ENCODE measurements around the gene TTC21B. TPM values are rescaled to one million over a fixed set of nuclear protein-coding genes. Genes with fewer than 3 reads are reported as not detected.

TTC21B gene
- total and polyA plus RNA-seq, 9 of the 15 experiments (the other 6 are each of a cell fraction or from before 2014, with no cell fraction given): 5.2 to 34.9 (median 18.5) TPM

- no peak for TF ChIP-seq TFE3 (CRISPR knock-in tag; IDR thresholded peaks at IDR 0.05)
- TF ChIP-seq MAFG (tag; conservative IDR thresholded peaks at IDR 0.05): no peak
- no peak for TF ChIP-seq HNRNPLL (IDR thresholded peaks at IDR 0.05; ENCODE audit: low read depth, low read length, poor library complexity, severe bottlenecking)
- TF ChIP-seq SMAD1 (IDR thresholded peaks at IDR 0.05; ENCODE audit: low read depth, low read length, partially characterized antibody): no peak
- no peak for TF ChIP-seq NONO (IDR thresholded peaks at IDR 0.05; ENCODE audit: low read depth in 2 of 2, low read length in 1 of 2)
Observed at GRCh38 chr2:165958313-165958960, 4.9 kb upstream of the TTC21B start (continued).

- Histone ChIP-seq H3K4me3 (no peak overlapping the region), H3K36me3 (ENCODE audit: control insufficient read depth, insufficient read depth, low read length) (no peaks in the 10 kb centered on the region), H2AFZ (ENCODE audit: low read depth, low read length) (no peak overlapping the region), H3K4me2 (ENCODE audit: insufficient read depth, low read length) (no peak overlapping the region), H3K79me2 (ENCODE audit: control insufficient read depth, insufficient read depth, low read length) (peaks cover 14% of the 10 kb centered on the region), H3K27ac (ENCODE audit: extremely low read depth, low read depth, low read length) (no peak overlapping the region), H3K27me3 (ENCODE audit: control insufficient read depth in 2 of 2, insufficient read depth in 2 of 2, low read length in 2 of 2) (no peaks in the 10 kb centered on the region), H3K9me1 (ENCODE audit: control insufficient read depth, insufficient read depth, low read length) (no peaks in the 10 kb centered on the region), H3K9ac (ENCODE audit: insufficient read depth in 1 of 2, low read depth in 2 of 2, low read length in 2 of 2) (no peak overlapping the region), H4K20me1 (replicated peaks; ENCODE audit: control insufficient read depth, insufficient read depth, low read length) (no peaks in the 10 kb centered on the region), H3K9me3 (replicated peaks; ENCODE audit: control insufficient read depth, insufficient read depth, low read depth, low read length) (no peaks in the 10 kb centered on the region), H3K4me1 (replicated peaks in 1 of 2; ENCODE audit: control insufficient read depth in 2 of 2, insufficient read depth in 2 of 2, low read length in 2 of 2) (peaks cover 0 to 12% of the 10 kb centered on the region in 2 experiments; a peak in 3 of 5 replicates)
- DNase-seq (ENCODE audit: extremely low read depth in 1 of 4, low spot score in 3 of 4): no peak
- POLR2A ChIA-PET: interaction anchor here (0.9 kb wide), 1 partner anchor 12 kb away, joined by 3 read pairs; no protein-coding TSS in a partner anchor
- CTCF ChIA-PET (ENCODE audit: low intra/inter-chr PET ratio): no interaction called here
- no peak for TF ChIP-seq ZBTB9 (CRISPR knock-in tag; IDR thresholded peaks at IDR 0.05)
- TF ChIP-seq POLR2H (tag; IDR thresholded peaks at IDR 0.05; ENCODE audit: low read depth): no peak
- no peak for TF ChIP-seq CREB3L1 (IDR thresholded peaks at IDR 0.05; ENCODE audit: borderline replicate concordance, low read depth)
- TF ChIP-seq NR2C1 (IDR thresholded peaks at IDR 0.05): no peak
- no peak for TF ChIP-seq NR2C1 (tag; IDR thresholded peaks at IDR 0.05)
- no peak for TF ChIP-seq TRIM25 (IDR thresholded peaks at IDR 0.05; ENCODE audit: borderline replicate concordance)
- TF ChIP-seq ILK (tag; IDR thresholded peaks at IDR 0.05; ENCODE audit: borderline replicate concordance, low read depth): no peak
- in situ Hi-C loops (cut with MboI) (no loop called here), intact Hi-C loops (cut with micrococcal nuclease) (loop anchor here (10.0 kb wide), 1 partner anchor 468 kb away; no protein-coding TSS in a partner anchor)
- no peak for FAIRE-seq
- no TSS peak for BruUV-seq (replicated peaks)
- ATAC-seq: no peak
- WGBS (ENCODE audit: insufficient coverage, low coverage, missing lambda C conversion rate): 69% methylated on average over 18 of the region's 60 CpGs
Observed at GRCh38 chr2:165957030-165957675, 3.6 kb upstream of the TTC21B start.

Data from K562 (cell line).